Measurements from ENCODE around the gene GCHFR.

Gene GCHFR

GRCh38 chr15:40763801-40764628, at the start of gene GCHFR:
TSS of gene GCHFR (plus strand) at chr15:40764068. CDS start at chr15:40764181, 113 bp downstream.
- DNase-seq (ENCODE audit: low spot score): peak; percentile 76

GRCh38 chr15:40714144-40714543, 49.7 kb upstream of the GCHFR start:
- DNase-seq (ENCODE audit: low spot score): no peak

- no peak for DNase-seq (ENCODE audit: low spot score)
Measured at GRCh38 chr15:40716165-40716564, 47.7 kb upstream of the GCHFR start.

GRCh38 chr15:40721701-40722100, 42.2 kb upstream of the GCHFR start:
- no peak for DNase-seq (ENCODE audit: low spot score)

GRCh38 chr15:40722354-40722753, 41.5 kb upstream of the GCHFR start:
- no peak for DNase-seq (ENCODE audit: low spot score)

- no peak for DNase-seq (ENCODE audit: low spot score)
Measured at GRCh38 chr15:40722934-40723333, 40.9 kb upstream of the GCHFR start.

- no peak for DNase-seq (ENCODE audit: low spot score)
Measured at GRCh38 chr15:40723919-40724318, 39.9 kb upstream of the GCHFR start.

GRCh38 chr15:40731034-40731433, 32.8 kb upstream of the GCHFR start:
- no peak for DNase-seq (ENCODE audit: low spot score)

- no peak for DNase-seq (ENCODE audit: low spot score)
Measured at GRCh38 chr15:40736575-40736974, 27.3 kb upstream of the GCHFR start.

GRCh38 chr15:40737048-40737447, 26.8 kb upstream of the GCHFR start:
- DNase-seq (ENCODE audit: low spot score): no peak

GRCh38 chr15:40739047-40739446, 24.8 kb upstream of the GCHFR start:
- no peak for DNase-seq (ENCODE audit: low spot score)

- DNase-seq (ENCODE audit: low spot score): no peak
Measured at GRCh38 chr15:40739854-40740253, 24.0 kb upstream of the GCHFR start.

GRCh38 chr15:40743485-40743901, 20.4 kb upstream of the GCHFR start:
- peak; percentile 81 for DNase-seq (ENCODE audit: low spot score)

- peak; percentile 75 for DNase-seq (ENCODE audit: low spot score)
Measured at GRCh38 chr15:40743921-40744814, 19.7 kb upstream of the GCHFR start.

GRCh38 chr15:40744815-40745152, 19.1 kb upstream of the GCHFR start:
- DNase-seq (ENCODE audit: low spot score): peak; percentile 59

- peak; percentile 67 for DNase-seq (ENCODE audit: low spot score)
Measured at GRCh38 chr15:40746916-40747418, 16.9 kb upstream of the GCHFR start.

GRCh38 chr15:40747685-40748631, 15.9 kb upstream of the GCHFR start:
- peak; percentile 83 for DNase-seq (ENCODE audit: low spot score)

GRCh38 chr15:40749151-40749630, 14.7 kb upstream of the GCHFR start:
- DNase-seq (ENCODE audit: low spot score): no peak

GRCh38 chr15:40750885-40751284, 13.0 kb upstream of the GCHFR start:
- no peak for DNase-seq (ENCODE audit: low spot score)

- no peak for DNase-seq (ENCODE audit: low spot score)
Measured at GRCh38 chr15:40751745-40752144, 12.1 kb upstream of the GCHFR start.

- DNase-seq (ENCODE audit: low spot score): peak; percentile 64
Measured at GRCh38 chr15:40754574-40754882, 9.3 kb upstream of the GCHFR start.

All from hematopoietic multipotent progenitor cell treated with erythropoietin and hydrocortisone succinate and interleukin-3 and kit ligand, for 17 days (in vitro differentiated cells).